PC-9 (cell line): ENCODE results near the gene ST6GALNAC6. TPM values are rescaled to one million over a fixed set of nuclear protein-coding genes. Genes with fewer than 3 reads are reported as not detected.

Experiments
- BruUV-seq: library from RNA; stranded (reverse); fragments of 400-500 nt; replicated peaks from 2 replicates; lab custom pipeline; 2021; lab: Mats Ljungman, UMichigan
- CTCF ChIA-PET: fragments of 300-600 bp; sonication (Branson Sonifier 250); formaldehyde crosslinking; loops from one replicate; lab custom pipeline; 2022; ENCODE audit warnings: antibody characterized with exemption; lab: Charles Lee
- POLR2A ChIA-PET: fragments of 300-600 bp; sonication (Branson Sonifier 250); formaldehyde crosslinking; loops from one replicate; lab custom pipeline; 2022; ENCODE audit warnings: antibody characterized with exemption; ENCODE audit not compliant: unreplicated experiment; lab: Charles Lee
- DNase-seq, 2 experiments: peaks; one replicate each; pipeline versions ENCODE4 v3.0.0 to v3.0.0-alpha.2; 2015 to 2022; ENCODE audit warnings: mixed read lengths in 1 of 2
- H2AFZ ChIP-seq: fragments of 200-600 bp; sonication (generic); 2 replicates; pipeline ENCODE4 v1.8.1; 2017; ENCODE audit warnings: antibody characterized with exemption
- H3F3A ChIP-seq: fragments of 200-600 bp; sonication (generic); 2 replicates; pipeline ENCODE4 v1.8.1; 2017; ENCODE audit warnings: antibody characterized with exemption, mild to moderate bottlenecking, low read depth; ENCODE audit not compliant: insufficient read depth
- H3K27ac ChIP-seq: fragments of 200-600 bp; sonication (generic); 2 replicates; pipeline ENCODE4 v1.6.1; 2016; ENCODE audit warnings: mixed run types
- H3K27me3 ChIP-seq: fragments of 200-600 bp; sonication (generic); 2 replicates; pipeline ENCODE4 v1.6.1; 2016; ENCODE audit warnings: low read depth, mixed run types; ENCODE audit not compliant: insufficient read depth
- H3K36me3 ChIP-seq: fragments of 200-600 bp; sonication (generic); 2 replicates; pipeline ENCODE4 v1.6.1; 2016; ENCODE audit warnings: low read depth, mixed run types
- H3K4me1 ChIP-seq: fragments of 200-600 bp; sonication (generic); replicated peaks from 2 replicates; pipeline ENCODE4 v1.6.1; 2016; ENCODE audit warnings: mixed run types; ENCODE audit not compliant: insufficient read depth
- H3K4me2 ChIP-seq: fragments of 200-600 bp; sonication (generic); 2 replicates; pipeline ENCODE4 v1.6.1; 2017; ENCODE audit warnings: mixed run types
- H3K4me3 ChIP-seq: fragments of 200-600 bp; sonication (generic); 2 replicates; pipeline ENCODE4 v1.6.1; 2016; ENCODE audit warnings: mixed run types
- H3K79me2 ChIP-seq: fragments of 200-600 bp; sonication (generic); 2 replicates; pipeline ENCODE4 v1.6.1; 2017; ENCODE audit warnings: low read depth, mixed run types
- H3K9me2 ChIP-seq: fragments of 200-600 bp; sonication (generic); 2 replicates; pipeline ENCODE4 v1.8.1; 2017; ENCODE audit warnings: mild to moderate bottlenecking; ENCODE audit not compliant: insufficient read depth
- H3K9me3 ChIP-seq: fragments of 200-600 bp; sonication (generic); 2 replicates; pipeline ENCODE4 v1.8.1; 2016; ENCODE audit warnings: low read depth; ENCODE audit not compliant: insufficient read depth
- H4K20me1 ChIP-seq: fragments of 200-600 bp; sonication (generic); 2 replicates; pipeline ENCODE4 v1.8.1; 2017; ENCODE audit not compliant: insufficient read depth
- CTCF ChIP-seq: fragments of 200-600 bp; sonication (generic); conservative IDR thresholded peaks from 2 replicates; pipeline ENCODE4 v1.6.1; 2017; ENCODE audit warnings: mixed run types, antibody characterized with exemption, mild to moderate bottlenecking, moderate library complexity
- EZH2 ChIP-seq: fragments of 200-600 bp; sonication (generic); IDR thresholded peaks from 2 replicates; pipeline ENCODE4 v1.8.0; 2017; ENCODE audit warnings: antibody characterized with exemption, low read depth
- intact Hi-C: fragments of 100-400 bp; cut with micrococcal nuclease; formaldehyde crosslinking; loops from one replicate; pipeline ENCODE4 v1.10.0; 2022; ENCODE audit not compliant: unreplicated experiment
- total RNA-seq: library from RNA; stranded (reverse); gene quantifications from 2 replicates; pipeline ENCODE4 v1.2.3, GENCODE V29; 2021

The ST6GALNAC6 gene
- total RNA-seq, 1 experiment from 2014 or later = 23.3 TPM

GRCh38 chr9:127850286-127850830, 49.0 kb downstream of the ST6GALNAC6 start:
- H3K4me1 ChIP-seq = peaks cover 16% of the 10 kb centered on the region
- no peak overlapping the region for H2AFZ ChIP-seq
- CTCF ChIA-PET = no interaction called here
- no peak for TF ChIP-seq CTCF
- TF ChIP-seq EZH2 = no peak
- H3K79me2 ChIP-seq = no peaks in the 10 kb centered on the region
- intact Hi-C loops = no loop called here
- no peak overlapping the region for H3K4me3 ChIP-seq
- H3K27ac ChIP-seq = no peak overlapping the region
- no peaks in the 10 kb centered on the region for H3K9me2 ChIP-seq
- H3K4me2 ChIP-seq = no peak overlapping the region
- BruUV-seq = no TSS peak
- peaks cover 5% of the 10 kb centered on the region; the same call in 1 of the 2 replicates for H3F3A ChIP-seq
- H3K9me3 ChIP-seq = peaks cover 18% of the 10 kb centered on the region
- POLR2A ChIA-PET = no interaction called here
- no peak for DNase-seq
- H4K20me1 ChIP-seq = no peaks in the 10 kb centered on the region
- H3K27me3 ChIP-seq = no peaks in the 10 kb centered on the region
- peaks cover 5% of the 10 kb centered on the region; the same call in 1 of the 2 replicates for H3K36me3 ChIP-seq

- Histone ChIP-seq H2AFZ (no peak overlapping the region), H3F3A (peaks cover 4% of the 10 kb centered on the region; the same call in 1 of the 2 replicates), H3K79me2 (no peaks in the 10 kb centered on the region), H3K36me3 (peaks cover 5% of the 10 kb centered on the region; the same call in 1 of the 2 replicates), H4K20me1 (no peaks in the 10 kb centered on the region), H3K9me2 (no peaks in the 10 kb centered on the region), H3K27me3 (no peaks in the 10 kb centered on the region), H3K9me3 (peaks cover 18% of the 10 kb centered on the region), H3K4me3 (no peak overlapping the region), H3K4me1 (peaks cover 10% of the 10 kb centered on the region), H3K4me2 (no peak overlapping the region), H3K27ac (no peak overlapping the region)
- TF ChIP-seq CTCF = no peak
- no peak for TF ChIP-seq EZH2
- ChIA-PET CTCF (no interaction called here), POLR2A (no interaction called here)
- intact Hi-C loops = no loop called here
- no TSS peak for BruUV-seq
- no peak for DNase-seq
Observed at GRCh38 chr9:127848756-127849504, 50.5 kb downstream of the ST6GALNAC6 start.

- no peaks in the 10 kb centered on the region for H4K20me1 ChIP-seq
- H3K9me3 ChIP-seq = peaks cover 18% of the 10 kb centered on the region
- H3K79me2 ChIP-seq = no peaks in the 10 kb centered on the region
- no peaks in the 10 kb centered on the region for H3F3A ChIP-seq
- H2AFZ ChIP-seq = no peak overlapping the region
- H3K4me1 ChIP-seq = peaks cover 2% of the 10 kb centered on the region; the same call in 1 of the 2 replicates
- H3K36me3 ChIP-seq = peaks cover 5% of the 10 kb centered on the region; the same call in 1 of the 2 replicates
- CTCF ChIA-PET = no interaction called here
- POLR2A ChIA-PET = no interaction called here
- intact Hi-C loops = no loop called here
- DNase-seq = no peak
- no peaks in the 10 kb centered on the region for H3K9me2 ChIP-seq
- no peak overlapping the region for H3K27ac ChIP-seq
- BruUV-seq = no TSS peak
- no peak overlapping the region for H3K4me2 ChIP-seq
- no peaks in the 10 kb centered on the region for H3K27me3 ChIP-seq
- H3K4me3 ChIP-seq = no peak overlapping the region
- TF ChIP-seq EZH2 = no peak
- no peak for TF ChIP-seq CTCF
Observed at GRCh38 chr9:127847833-127848755, 51.3 kb downstream of the ST6GALNAC6 start.
